ENCODE measurements around the gene KRTAP9-7.
"Not testable (repeated sequence)": the region's sequence is repeated elsewhere in the genome, so short reads cannot be mapped to it uniquely, and the experiment has no call there.

The KRTAP9-7 gene

DNA sequence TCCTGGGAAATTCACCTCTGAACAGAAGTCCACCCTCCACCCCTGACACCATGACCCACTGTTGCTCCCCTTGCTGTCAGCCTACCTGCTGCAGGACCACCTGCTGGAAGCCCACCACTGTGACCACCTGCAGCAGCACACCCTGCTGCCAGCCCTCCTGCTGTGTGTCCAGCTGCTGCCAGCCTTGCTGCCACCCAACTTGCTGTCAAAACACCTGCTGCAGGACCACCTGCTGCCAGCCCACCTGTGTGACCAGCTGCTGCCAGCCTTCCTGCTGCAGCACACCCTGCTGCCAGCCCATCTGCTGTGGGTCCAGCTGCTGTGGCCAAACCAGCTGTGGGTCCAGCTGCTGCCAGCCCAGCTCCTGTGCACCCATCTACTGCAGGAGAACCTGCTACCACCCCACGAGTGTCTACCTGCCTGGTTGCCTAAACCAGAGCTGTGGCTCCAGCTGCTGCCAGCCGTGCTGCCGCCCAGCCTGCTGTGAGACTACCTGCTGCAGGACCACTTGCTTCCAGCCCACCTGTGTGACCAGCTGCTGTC, at the start of gene KRTAP9-7:
TSS of gene KRTAP9-7 (plus strand) at position 51 of the 543 bp plus-strand sequence. CDS start at position 51, 0 bp downstream.
- not testable (repeated sequence) for H3K4me1 ChIP-seq (ENCODE audit: insufficient read depth, poor library complexity, severe bottlenecking); H3K27ac ChIP-seq (ENCODE audit: poor library complexity, severe bottlenecking); H3K4me3 ChIP-seq (ENCODE audit: severe bottlenecking); DNase-seq (ENCODE audit: low spot score); H3K36me3 ChIP-seq (ENCODE audit: low read depth); ATAC-seq (ENCODE audit: low read depth); H3K9me3 ChIP-seq (ENCODE audit: severe bottlenecking); H3K27me3 ChIP-seq (ENCODE audit: insufficient read depth, poor library complexity, severe bottlenecking)

DNA sequence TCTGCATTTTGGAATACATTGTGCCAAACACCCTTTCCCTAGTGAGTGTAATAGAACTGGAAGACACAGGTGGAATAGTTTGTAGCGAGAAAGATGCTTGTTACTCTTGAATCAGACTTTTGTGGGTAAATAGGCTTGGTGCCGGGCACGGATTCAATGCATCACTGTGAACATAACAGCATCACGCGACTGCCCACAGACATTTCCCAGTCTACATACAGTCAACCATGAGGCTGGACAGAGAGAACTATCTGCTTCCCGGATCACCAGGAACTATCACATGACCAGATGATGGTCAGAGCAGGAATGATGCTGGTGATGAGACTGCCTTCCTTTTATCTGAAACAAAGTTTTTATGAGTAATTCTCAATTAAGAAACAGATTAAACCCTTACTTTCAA, 49.4 kb upstream of the KRTAP9-7 start:
- H3K4me1 ChIP-seq (ENCODE audit: insufficient read depth, poor library complexity, severe bottlenecking), result no peaks in the 10 kb centered on the region
- no peak overlapping the region for H3K27ac ChIP-seq (ENCODE audit: poor library complexity, severe bottlenecking)
- H3K9me3 ChIP-seq (ENCODE audit: severe bottlenecking), result no peaks in the 10 kb centered on the region
- no peak for DNase-seq (ENCODE audit: low spot score)
- no peaks in the 10 kb centered on the region for H3K36me3 ChIP-seq (ENCODE audit: low read depth)
- no peak for ATAC-seq (ENCODE audit: low read depth)
- H3K27me3 ChIP-seq (ENCODE audit: insufficient read depth, poor library complexity, severe bottlenecking), result no peaks in the 10 kb centered on the region
- no peak overlapping the region for H3K4me3 ChIP-seq (ENCODE audit: severe bottlenecking)
- TF ChIP-seq CTCF (IDR thresholded peaks at IDR 0.05; ENCODE audit: poor library complexity, severe bottlenecking), result no peak

GRCh38 chr17:41226598-41227095, 48.9 kb upstream of the KRTAP9-7 start, which contains the start of gene KRTAP9-2:
TSS of gene KRTAP9-2 (plus strand) at chr17:41226648. CDS start at chr17:41226655, 7 bp downstream.
- H3K36me3 ChIP-seq (ENCODE audit: low read depth); H3K4me3 ChIP-seq (ENCODE audit: severe bottlenecking); H3K27me3 ChIP-seq (ENCODE audit: insufficient read depth, poor library complexity, severe bottlenecking); H3K4me1 ChIP-seq (ENCODE audit: insufficient read depth, poor library complexity, severe bottlenecking); DNase-seq (ENCODE audit: low spot score); ATAC-seq (ENCODE audit: low read depth); H3K27ac ChIP-seq (ENCODE audit: poor library complexity, severe bottlenecking); H3K9me3 ChIP-seq (ENCODE audit: severe bottlenecking): not testable (repeated sequence)

- DNase-seq (ENCODE audit: low spot score), result no peak
- H3K27ac ChIP-seq (ENCODE audit: poor library complexity, severe bottlenecking), result no peak overlapping the region
- no peaks in the 10 kb centered on the region for H3K27me3 ChIP-seq (ENCODE audit: insufficient read depth, poor library complexity, severe bottlenecking)
- no peaks in the 10 kb centered on the region for H3K9me3 ChIP-seq (ENCODE audit: severe bottlenecking)
- H3K4me3 ChIP-seq (ENCODE audit: severe bottlenecking), result no peak overlapping the region
- no peaks in the 10 kb centered on the region for H3K4me1 ChIP-seq (ENCODE audit: insufficient read depth, poor library complexity, severe bottlenecking)
- H3K36me3 ChIP-seq (ENCODE audit: low read depth), result no peaks in the 10 kb centered on the region
- ATAC-seq (ENCODE audit: low read depth), result no peak
- no peak for TF ChIP-seq CTCF (IDR thresholded peaks at IDR 0.05; ENCODE audit: poor library complexity, severe bottlenecking)
These were observed 45.4 kb upstream of the KRTAP9-7 start for GRCh38 chr17:41230094-41230493.

DNA sequence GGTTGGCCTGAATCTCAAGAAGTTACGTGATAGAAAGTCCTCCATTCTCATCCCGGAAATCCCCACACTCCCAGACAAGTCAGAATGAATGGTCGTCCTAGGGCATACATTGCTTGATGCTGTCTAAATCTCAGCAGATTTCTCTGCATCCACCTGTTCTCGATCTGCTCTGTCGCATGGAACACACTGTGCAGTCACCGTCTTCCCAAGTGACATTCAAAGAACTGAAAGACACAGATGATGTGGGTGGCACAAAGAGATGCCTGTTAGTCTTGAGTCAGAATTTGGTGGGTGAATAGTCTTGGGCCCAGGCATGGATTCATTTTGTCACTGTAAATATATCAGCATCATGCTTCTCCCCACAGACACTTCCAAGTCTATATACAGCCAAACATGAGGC, 43.8 kb upstream of the KRTAP9-7 start:
- no peak for ATAC-seq (ENCODE audit: low read depth)
- no peak for DNase-seq (ENCODE audit: low spot score)
- Histone ChIP-seq H3K27ac (ENCODE audit: poor library complexity, severe bottlenecking) (no peak overlapping the region), H3K36me3 (ENCODE audit: low read depth) (no peaks in the 10 kb centered on the region), H3K4me1 (ENCODE audit: insufficient read depth, poor library complexity, severe bottlenecking) (no peaks in the 10 kb centered on the region), H3K27me3 (ENCODE audit: insufficient read depth, poor library complexity, severe bottlenecking) (no peaks in the 10 kb centered on the region), H3K9me3 (ENCODE audit: severe bottlenecking) (no peaks in the 10 kb centered on the region), H3K4me3 (ENCODE audit: severe bottlenecking) (no peak overlapping the region)
- no peak for TF ChIP-seq CTCF (IDR thresholded peaks at IDR 0.05; ENCODE audit: poor library complexity, severe bottlenecking)

GRCh38 chr17:41232399-41233105, 42.9 kb upstream of the KRTAP9-7 start, which contains the start of gene KRTAP9-3:
TSS of gene KRTAP9-3 (plus strand) at chr17:41232449. CDS start at chr17:41232502, 53 bp downstream.
- DNase-seq (ENCODE audit: low spot score); H3K36me3 ChIP-seq (ENCODE audit: low read depth); ATAC-seq (ENCODE audit: low read depth); H3K4me1 ChIP-seq (ENCODE audit: insufficient read depth, poor library complexity, severe bottlenecking); H3K27ac ChIP-seq (ENCODE audit: poor library complexity, severe bottlenecking); H3K4me3 ChIP-seq (ENCODE audit: severe bottlenecking); H3K9me3 ChIP-seq (ENCODE audit: severe bottlenecking); H3K27me3 ChIP-seq (ENCODE audit: insufficient read depth, poor library complexity, severe bottlenecking): not testable (repeated sequence)

GRCh38 chr17:41237116-41237515, 38.4 kb upstream of the KRTAP9-7 start:
- not testable (repeated sequence) for H3K4me1 ChIP-seq (ENCODE audit: insufficient read depth, poor library complexity, severe bottlenecking); H3K9me3 ChIP-seq (ENCODE audit: severe bottlenecking); H3K27me3 ChIP-seq (ENCODE audit: insufficient read depth, poor library complexity, severe bottlenecking); DNase-seq (ENCODE audit: low spot score); H3K27ac ChIP-seq (ENCODE audit: poor library complexity, severe bottlenecking); ATAC-seq (ENCODE audit: low read depth); H3K36me3 ChIP-seq (ENCODE audit: low read depth); H3K4me3 ChIP-seq (ENCODE audit: severe bottlenecking)

GRCh38 chr17:41237949-41238437, 37.5 kb upstream of the KRTAP9-7 start, which contains the start of gene KRTAP9-8:
TSS of gene KRTAP9-8 (plus strand) at chr17:41237999. CDS start at chr17:41238052, 53 bp downstream.
- not testable (repeated sequence) for H3K9me3 ChIP-seq (ENCODE audit: severe bottlenecking); H3K4me1 ChIP-seq (ENCODE audit: insufficient read depth, poor library complexity, severe bottlenecking); ATAC-seq (ENCODE audit: low read depth); H3K27me3 ChIP-seq (ENCODE audit: insufficient read depth, poor library complexity, severe bottlenecking); H3K36me3 ChIP-seq (ENCODE audit: low read depth); H3K4me3 ChIP-seq (ENCODE audit: severe bottlenecking); DNase-seq (ENCODE audit: low spot score); H3K27ac ChIP-seq (ENCODE audit: poor library complexity, severe bottlenecking)

All from RWPE2 (cell line).